HUDEP-2 (cell line): ENCODE results near the gene KRTAP21-3.

Experiments used
- DNase-seq, 76 experiments: peaks; one replicate each; lab custom pipeline; 2025; ENCODE audit not compliant: unreplicated experiment in 76 of 76; lab: John Stamatoyannopoulos, UW

KRTAP21-3 gene

DNA sequence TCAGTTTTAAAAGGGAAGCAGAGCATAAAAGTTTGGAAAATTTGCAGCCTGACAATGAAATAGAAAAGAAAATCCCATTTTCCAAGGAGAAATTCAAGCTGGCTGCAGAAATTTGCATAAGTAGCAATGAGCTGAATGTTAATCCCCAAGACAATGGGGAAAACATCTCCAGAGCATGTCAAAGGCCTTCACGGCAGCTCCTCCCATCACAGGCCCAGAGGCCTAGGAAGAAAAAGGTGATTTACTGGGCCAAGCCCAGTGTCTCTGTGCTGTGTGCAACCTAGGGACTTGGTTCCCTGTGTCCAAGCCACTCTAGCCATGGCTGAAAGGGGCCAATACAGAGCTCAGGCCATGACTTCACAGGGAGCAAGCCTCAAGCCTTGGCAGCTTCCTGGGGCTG lies 49.8 kb downstream of the KRTAP21-3 start:
- DNase-seq: no peak
